WERI-Rb-1 (cell line): ENCODE results near the gene TMEM130.

Experiments
- DNase-seq: peaks from one replicate; pipeline ENCODE4 v3.0.0-alpha.2; 2020
- H3K27ac ChIP-seq: fragments of 250-450 bp; sonication (Bioruptor Pico); 2 replicates; pipeline ENCODE4 v1.5.1; 2020; ENCODE audit warnings: mild to moderate bottlenecking, moderate library complexity
- H3K27me3 ChIP-seq: fragments of 250-450 bp; sonication (Bioruptor Pico); 2 replicates; pipeline ENCODE4 v1.5.1; 2021; ENCODE audit warnings: mild to moderate bottlenecking, low read depth, moderate library complexity; ENCODE audit not compliant: insufficient read depth, severe bottlenecking
- H3K36me3 ChIP-seq: fragments of 250-450 bp; sonication (Bioruptor Pico); 2 replicates; pipeline ENCODE4 v1.5.1; 2020; ENCODE audit warnings: mild to moderate bottlenecking, moderate library complexity
- H3K4me3 ChIP-seq: 2 replicates; pipeline ENCODE4 v1.5.1; 2011; ENCODE audit warnings: low read depth, mild to moderate bottlenecking, control low read depth, low read length
- H3K9me3 ChIP-seq: fragments of 250-450 bp; sonication (Bioruptor Pico); 2 replicates; pipeline ENCODE4 v1.5.1; 2021; ENCODE audit warnings: mild to moderate bottlenecking, moderate library complexity; ENCODE audit not compliant: severe bottlenecking
- TF ChIP-seq, protein P1 (sequence below): IDR thresholded peaks from 2 replicates; pipeline ENCODE4 v1.5.1; 2011; ENCODE audit warnings: low read depth, mild to moderate bottlenecking, control low read depth, inconsistent platforms, low read length

Gene TMEM130

DNA sequence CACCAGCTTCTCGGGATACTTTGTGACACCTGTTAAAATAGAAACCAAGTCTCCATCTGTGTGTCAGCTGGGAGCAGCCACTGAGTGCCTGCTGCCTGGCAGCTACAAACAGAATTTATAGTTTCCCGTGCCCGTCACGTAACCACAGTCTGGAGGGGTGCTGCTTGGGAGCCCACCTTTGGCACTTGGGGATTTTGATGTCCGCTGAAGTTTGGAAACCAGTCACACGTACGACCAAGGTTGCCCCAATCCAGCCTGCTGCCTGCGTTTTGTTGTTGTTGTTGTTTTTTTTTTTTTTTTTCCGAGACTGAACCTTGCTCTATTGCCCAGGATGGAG lies 10.1 kb upstream of the TMEM130 start:
- peak overlapping the region; percentile 88; the same call in 1 of the 2 replicates for H3K4me3 ChIP-seq
- no peak overlapping the region for H3K27ac ChIP-seq
- DNase-seq = no peak
- H3K36me3 ChIP-seq = peaks cover 49% of the 10 kb centered on the region
- TF ChIP-seq, protein P1, sequence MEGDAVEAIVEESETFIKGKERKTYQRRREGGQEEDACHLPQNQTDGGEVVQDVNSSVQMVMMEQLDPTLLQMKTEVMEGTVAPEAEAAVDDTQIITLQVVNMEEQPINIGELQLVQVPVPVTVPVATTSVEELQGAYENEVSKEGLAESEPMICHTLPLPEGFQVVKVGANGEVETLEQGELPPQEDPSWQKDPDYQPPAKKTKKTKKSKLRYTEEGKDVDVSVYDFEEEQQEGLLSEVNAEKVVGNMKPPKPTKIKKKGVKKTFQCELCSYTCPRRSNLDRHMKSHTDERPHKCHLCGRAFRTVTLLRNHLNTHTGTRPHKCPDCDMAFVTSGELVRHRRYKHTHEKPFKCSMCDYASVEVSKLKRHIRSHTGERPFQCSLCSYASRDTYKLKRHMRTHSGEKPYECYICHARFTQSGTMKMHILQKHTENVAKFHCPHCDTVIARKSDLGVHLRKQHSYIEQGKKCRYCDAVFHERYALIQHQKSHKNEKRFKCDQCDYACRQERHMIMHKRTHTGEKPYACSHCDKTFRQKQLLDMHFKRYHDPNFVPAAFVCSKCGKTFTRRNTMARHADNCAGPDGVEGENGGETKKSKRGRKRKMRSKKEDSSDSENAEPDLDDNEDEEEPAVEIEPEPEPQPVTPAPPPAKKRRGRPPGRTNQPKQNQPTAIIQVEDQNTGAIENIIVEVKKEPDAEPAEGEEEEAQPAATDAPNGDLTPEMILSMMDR = no peak
- H3K27me3 ChIP-seq = no peaks in the 10 kb centered on the region
- no peaks in the 10 kb centered on the region for H3K9me3 ChIP-seq

DNA sequence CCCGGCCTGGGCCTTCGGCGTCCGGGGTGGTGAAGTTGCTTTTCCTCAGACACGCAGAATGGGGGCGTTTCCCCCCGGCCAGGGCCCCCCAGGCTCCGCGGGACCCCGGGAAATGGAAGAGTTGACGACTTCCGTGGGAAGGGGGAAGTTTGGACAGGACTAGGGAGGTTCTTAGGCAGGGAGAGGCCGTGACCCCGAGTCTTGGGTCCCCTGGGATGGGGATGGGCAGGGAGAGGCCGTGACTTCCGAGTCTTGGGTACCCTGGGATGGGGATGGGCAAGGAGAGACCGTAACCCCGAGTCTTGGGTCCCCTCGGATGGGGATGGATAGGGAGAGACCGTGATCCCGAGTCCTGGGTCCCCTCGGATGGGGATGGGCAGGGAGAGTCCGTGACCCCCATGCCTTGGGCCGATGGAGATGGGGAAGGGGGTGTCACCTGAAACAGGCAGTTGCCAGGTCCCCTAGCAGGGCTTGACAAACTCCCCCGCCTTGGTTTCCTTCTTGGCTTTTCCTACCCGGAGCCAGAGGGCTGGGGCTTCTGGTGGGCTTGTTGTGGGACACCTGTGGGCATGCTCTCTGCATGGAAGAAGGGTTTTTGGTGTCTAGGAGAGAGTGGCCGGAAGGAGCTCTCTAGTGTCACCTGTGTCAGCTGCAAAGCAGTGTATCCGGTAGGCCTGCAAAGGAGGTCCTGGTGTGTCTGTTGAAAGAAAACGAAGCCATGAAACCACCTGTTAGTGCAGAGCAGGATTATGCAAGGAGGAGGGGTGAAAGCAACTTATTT lies 9.6 kb upstream of the TMEM130 start:
- Histone ChIP-seq H3K27ac (peak overlapping the region; percentile 98), H3K36me3 (peaks cover 44% of the 10 kb centered on the region), H3K4me3 (peak overlapping the region; percentile 88), H3K27me3 (no peaks in the 10 kb centered on the region), H3K9me3 (no peaks in the 10 kb centered on the region)
- TF ChIP-seq, protein P1 = peak; percentile 40; the same call in 1 of the 2 replicates
- DNase-seq = peak; percentile 60

DNA sequence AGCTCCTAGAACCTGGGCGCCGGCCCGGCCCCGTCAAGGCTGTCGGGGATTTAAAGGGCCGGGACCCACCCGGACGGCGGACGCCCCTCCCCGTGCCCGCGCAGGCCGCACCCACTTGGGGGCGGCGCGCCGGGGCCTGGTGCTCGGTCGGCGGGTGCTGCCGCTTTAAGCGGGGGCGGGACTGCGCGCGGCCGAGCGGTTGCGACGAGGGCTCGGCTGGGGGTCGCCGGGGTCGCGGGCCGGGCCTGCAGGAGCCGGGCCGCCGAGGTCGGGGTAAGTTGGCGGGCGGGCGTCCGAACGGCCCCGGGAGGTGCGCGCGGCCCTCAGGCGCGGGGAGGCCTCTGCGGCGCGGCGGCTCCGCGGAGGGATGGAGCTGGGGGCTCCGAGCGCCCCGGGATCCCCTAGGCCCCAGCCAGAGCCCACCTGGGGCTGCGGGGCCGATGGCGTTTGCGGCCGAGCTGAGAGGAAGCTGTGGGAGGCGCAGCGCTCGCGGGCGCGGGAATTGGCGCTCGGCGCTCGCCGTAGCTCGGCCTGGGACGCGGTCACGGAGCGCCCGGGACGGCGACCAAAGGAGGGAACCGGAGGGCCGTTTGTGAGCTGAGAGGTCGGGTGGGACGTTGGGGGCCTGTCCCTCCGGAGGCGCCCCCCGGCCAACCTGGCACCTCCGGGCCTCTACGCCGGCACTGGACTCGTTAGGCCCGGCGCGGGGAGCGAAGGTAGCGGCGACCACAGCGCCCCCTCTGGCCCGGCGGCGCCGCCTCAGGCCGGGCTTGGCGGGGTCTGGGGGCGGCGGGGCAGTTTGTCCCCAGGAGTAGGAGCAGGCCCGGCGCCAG lies 8.8 kb upstream of the TMEM130 start, which contains the start of gene TRRAP:
TSS of gene TRRAP (plus strand) at position 168 of the 833 bp plus-strand sequence. CDS start 2,619 bp downstream, outside the sequence.
- H3K9me3 ChIP-seq = no peaks in the 10 kb centered on the region
- peak within 1 kb of the TSS; percentile 88 for H3K4me3 ChIP-seq
- TF ChIP-seq, protein P1 = peak; percentile 77
- DNase-seq = peak; percentile 75
- H3K36me3 ChIP-seq = peaks cover 36% of the 10 kb centered on the region
- H3K27ac ChIP-seq = peak within 1 kb of the TSS; percentile 98
- no peaks in the 10 kb centered on the region for H3K27me3 ChIP-seq

DNA sequence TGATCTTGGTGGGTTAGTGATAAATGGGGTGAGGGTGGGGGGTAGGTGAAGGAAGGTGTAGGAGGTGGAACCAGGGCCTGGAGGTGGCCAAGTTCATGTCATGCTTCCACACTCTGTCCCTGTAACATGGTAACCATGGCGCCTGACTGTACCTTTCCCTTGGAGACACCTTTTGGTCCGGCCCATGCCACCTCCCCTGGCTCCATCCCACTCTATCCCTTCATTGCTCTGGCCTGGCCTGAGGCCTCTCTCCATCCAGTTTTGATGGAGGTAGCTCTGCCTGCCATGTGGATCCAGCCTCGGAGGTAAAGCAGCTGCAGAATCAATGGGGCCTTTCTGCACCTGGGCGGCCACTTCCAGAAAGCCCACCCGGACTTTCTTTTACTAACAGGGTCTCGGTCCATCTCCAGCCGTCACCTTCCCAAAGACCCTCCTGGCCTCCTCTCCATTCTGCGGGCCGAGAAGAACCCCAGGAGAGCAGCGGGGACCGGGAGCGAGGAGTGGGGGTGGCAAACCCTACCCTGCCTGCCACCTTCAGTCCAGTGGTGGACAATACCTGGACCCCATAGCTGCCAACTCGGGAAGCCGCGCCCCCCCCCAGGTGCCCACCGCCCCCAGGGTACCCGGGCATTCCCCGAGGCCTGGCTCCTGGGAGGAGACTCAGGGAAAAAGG lies 8.0 kb upstream of the TMEM130 start:
- peak overlapping the region; percentile 98; the same call in 1 of the 2 replicates for H3K27ac ChIP-seq
- no peak for DNase-seq

DNA sequence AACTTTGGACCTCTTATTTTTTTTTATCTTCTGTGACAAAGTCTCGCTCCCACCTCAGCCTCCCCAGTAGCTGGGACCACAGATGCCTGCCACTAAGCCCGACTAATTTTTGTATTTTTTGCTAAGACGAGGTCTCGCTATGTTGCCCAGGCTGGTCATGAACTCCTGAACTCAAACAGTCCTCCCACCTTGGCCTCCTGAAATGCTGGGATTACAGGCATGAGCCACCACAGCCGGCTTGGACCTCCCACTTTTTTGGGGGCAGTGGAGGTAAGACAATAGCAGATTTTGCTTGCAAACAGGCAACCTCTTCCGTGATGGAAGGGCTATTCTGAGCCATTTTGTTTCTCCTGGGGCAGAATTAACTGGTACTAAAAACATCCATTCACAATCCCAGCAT lies 7.3 kb upstream of the TMEM130 start:
- no peak overlapping the region for H3K27ac ChIP-seq
- no peaks in the 10 kb centered on the region for H3K27me3 ChIP-seq
- peaks cover 22% of the 10 kb centered on the region for H3K36me3 ChIP-seq
- TF ChIP-seq, protein P1 = no peak
- no peak overlapping the region for H3K4me3 ChIP-seq
- H3K9me3 ChIP-seq = no peaks in the 10 kb centered on the region
- no peak for DNase-seq

More for the DNA sequence above, 8.0 kb upstream of the TMEM130 start:
- Histone ChIP-seq H3K27me3 (no peaks in the 10 kb centered on the region), H3K4me3 (peak overlapping the region; percentile 88), H3K9me3 (no peaks in the 10 kb centered on the region), H3K36me3 (peaks cover 29% of the 10 kb centered on the region)
- TF ChIP-seq, protein P1 = no peak
